Right lobe of liver (tissue), 6 donors: Measurements from ENCODE around the gene PDZD7. TPM values are rescaled to one million over a fixed set of nuclear protein-coding genes. Genes with fewer than 3 reads are reported as not detected.

Experiments used
- ATAC-seq, 4 donors: fragments of 200-7000 bp; cut with Tn5 transposase; one replicate each; pipeline ENCODE4 v1.9.1; 2020; ENCODE audit warnings: mild to moderate bottlenecking in 4 of 4, moderate library complexity in 4 of 4
- DNase-seq, 3 donors: peaks; one replicate each; pipeline ENCODE4 v3.0.0-alpha.2; 2020
- H3K27ac ChIP-seq, 3 donors: fragments of 200-600 bp; one replicate each; pipeline ENCODE4 v1.8.0; 2022
- H3K27me3 ChIP-seq, 2 donors: fragments of 200-600 bp; one replicate each; pipeline ENCODE4 v1.8.0; 2022
- H3K36me3 ChIP-seq, 4 donors: fragments of 200-600 bp; sonication (generic) in 1 of 4; one replicate each; pipeline versions ENCODE4 v1.5.1 to v1.8.0; 2017 to 2022; ENCODE audit warnings: control low read depth in 1 of 4
- H3K4me1 ChIP-seq, 4 donors: fragments of 200-600 bp; sonication (generic) in 1 of 4; one replicate each; pipeline versions ENCODE4 v1.5.1 to v1.8.0; 2017 to 2022; ENCODE audit warnings: control low read depth in 1 of 4
- H3K4me3 ChIP-seq, 3 donors: fragments of 200-600 bp; one replicate each; pipeline ENCODE4 v1.8.0; 2022
- H3K9me3 ChIP-seq, 4 donors: fragments of 200-600 bp; sonication (generic) in 1 of 4; one replicate each; pipeline versions ENCODE4 v1.5.1 to v1.8.0; 2017 to 2022; ENCODE audit warnings: control low read depth in 1 of 4
- POLR2A ChIP-seq: fragments of 450-650 bp; IDR thresholded peaks from one replicate; pipeline ENCODE4 v1.6.1; 2017; ENCODE audit warnings: antibody characterized with exemption, mild to moderate bottlenecking
- WGBS: methylation state at CpG from one replicate; pipeline ENCODE4 v1.1.6; 2018; ENCODE audit warnings: low coverage, low lambda C conversion rate; ENCODE audit not compliant: insufficient coverage; ENCODE audit errors: missing lambda C conversion rate; 5-methylcytosine and 5-hydroxymethylcytosine counted together
- intact Hi-C, 2 donors: fragments of 100-400 bp; cut with DNase I; formaldehyde crosslinking; loops; one replicate each; pipeline versions ENCODE4 v1.11.2 to v1.14.1; 2022
- total RNA-seq, 6 experiments: library from RNA; depleted of rRNA in 2 of 6; stranded (reverse); fragments of >200 nt in 2 of 6; fragmentation: NEBNext Ultra II Directional in 3 of 6; extraction: Animal tissue kit (Norgen Biotek cat#: 25700) in 3 of 6; gene quantifications; one replicate each; pipeline versions ENCODE4 v1.1.0 to v1.2.4, GENCODE V29; 2016 to 2023
- TF ChIP-seq, protein P1 (sequence below), 4 donors: fragments of 200-600 bp in 3 of 4; fragments of 450-650 bp in 1 of 4; IDR thresholded peaks; one replicate each; pipeline versions ENCODE4 v1.5.1 to v1.8.0; 2016 to 2022; ENCODE audit warnings: antibody characterized with exemption in 4 of 4, mild to moderate bottlenecking in 2 of 4
- donor health status: DM: no; HTN: yes; CAD: no.
- donor health status: DM: no; HTN: no; CAD: no.
- donor health status: DM: no; HTN: no; CAD: no.
- donor health status: DM: no; HTN: yes; CAD: no.
- donor health status: DM: no; HTN: yes; CAD: no.

Gene PDZD7
- total RNA-seq, 6 experiments from 2014 or later = 0.15 to 0.50 (median 0.20) TPM; not detected in 1

DNA sequence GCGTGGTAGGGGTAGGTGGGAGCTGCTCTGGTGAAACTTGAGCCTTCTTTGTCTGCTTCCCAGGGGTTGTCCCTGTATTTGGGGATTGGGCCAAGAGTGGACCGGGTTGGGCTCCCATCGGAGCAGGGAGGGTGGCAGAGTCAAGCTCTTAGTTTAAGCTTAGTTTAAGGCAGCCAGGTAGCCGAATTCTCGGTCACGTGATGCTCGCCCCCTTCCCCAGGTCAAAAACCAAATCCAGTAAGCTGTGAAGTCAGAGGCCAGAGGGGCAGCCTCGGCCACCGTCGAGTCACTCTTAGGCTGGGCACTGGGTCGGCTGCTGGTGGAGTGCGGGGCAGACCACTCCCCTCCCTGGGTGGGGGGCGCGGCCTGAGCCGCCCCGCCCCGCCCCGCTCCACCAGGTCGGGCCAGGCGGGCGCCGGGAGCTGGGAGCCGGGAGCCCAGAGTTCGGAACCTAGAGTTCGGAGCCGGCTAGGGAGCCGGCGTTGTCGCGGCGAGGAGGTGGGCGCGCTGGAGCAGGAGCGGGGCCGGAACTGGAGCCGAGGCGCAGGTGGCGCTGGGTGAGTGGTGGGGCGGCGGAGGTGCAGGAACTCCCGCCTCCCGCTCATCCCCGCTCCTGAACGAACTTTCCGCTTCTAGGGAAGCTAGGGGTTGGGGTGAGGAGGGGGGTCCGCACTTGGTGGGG lies 34.1 kb downstream of the PDZD7 start:
- 13% methylated on average over 8 of the region's 46 CpGs for WGBS
- DNase-seq (peak in 2 of 3 donors; percentile 61 to 72), ATAC-seq (peak; percentile 1 to 39 (median 5))
- H3K9me3 ChIP-seq = no peaks in the 10 kb centered on the region
- TF ChIP-seq POLR2A = no peak
- TF ChIP-seq, protein P1, sequence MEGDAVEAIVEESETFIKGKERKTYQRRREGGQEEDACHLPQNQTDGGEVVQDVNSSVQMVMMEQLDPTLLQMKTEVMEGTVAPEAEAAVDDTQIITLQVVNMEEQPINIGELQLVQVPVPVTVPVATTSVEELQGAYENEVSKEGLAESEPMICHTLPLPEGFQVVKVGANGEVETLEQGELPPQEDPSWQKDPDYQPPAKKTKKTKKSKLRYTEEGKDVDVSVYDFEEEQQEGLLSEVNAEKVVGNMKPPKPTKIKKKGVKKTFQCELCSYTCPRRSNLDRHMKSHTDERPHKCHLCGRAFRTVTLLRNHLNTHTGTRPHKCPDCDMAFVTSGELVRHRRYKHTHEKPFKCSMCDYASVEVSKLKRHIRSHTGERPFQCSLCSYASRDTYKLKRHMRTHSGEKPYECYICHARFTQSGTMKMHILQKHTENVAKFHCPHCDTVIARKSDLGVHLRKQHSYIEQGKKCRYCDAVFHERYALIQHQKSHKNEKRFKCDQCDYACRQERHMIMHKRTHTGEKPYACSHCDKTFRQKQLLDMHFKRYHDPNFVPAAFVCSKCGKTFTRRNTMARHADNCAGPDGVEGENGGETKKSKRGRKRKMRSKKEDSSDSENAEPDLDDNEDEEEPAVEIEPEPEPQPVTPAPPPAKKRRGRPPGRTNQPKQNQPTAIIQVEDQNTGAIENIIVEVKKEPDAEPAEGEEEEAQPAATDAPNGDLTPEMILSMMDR (IDR thresholded peaks at IDR 0.05) = no peak
- peak overlapping the region; percentile 77 to 81 (median 78) for H3K4me3 ChIP-seq
- H3K27ac ChIP-seq = peak overlapping the region; percentile 96 to 100 (median 97)
- H3K27me3 ChIP-seq = no peaks in the 10 kb centered on the region
- intact Hi-C loops = no loop called here
- H3K36me3 ChIP-seq = peaks cover 0 to 3% (median 0%) of the 10 kb centered on the region in 4 donors
- H3K4me1 ChIP-seq = peaks cover 0 to 18% (median 3%) of the 10 kb centered on the region in 4 donors

DNA sequence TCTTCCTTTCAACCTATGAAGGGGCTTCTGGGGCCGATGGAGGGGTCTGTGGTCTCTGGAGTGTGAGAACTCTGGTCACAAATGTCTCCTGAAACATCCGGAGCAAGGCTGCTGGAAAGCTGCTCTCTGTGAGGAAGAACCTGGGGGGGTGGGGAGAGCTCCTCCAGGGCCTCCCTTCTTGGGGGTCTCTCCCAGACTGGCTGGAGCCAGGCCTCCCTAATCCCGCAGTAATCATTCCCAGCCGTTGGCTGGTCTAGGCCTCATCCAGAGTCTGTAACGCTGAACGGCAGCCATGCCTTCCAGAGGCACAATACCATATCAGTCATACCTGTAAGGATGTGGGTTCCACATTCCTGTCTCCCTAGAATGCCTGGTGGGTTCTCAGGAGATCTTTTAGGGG lies 35.7 kb downstream of the PDZD7 start:
- WGBS = 76% methylated on average over 3 of the region's 6 CpGs
- TF ChIP-seq POLR2A = no peak
- TF ChIP-seq, protein P1 (IDR thresholded peaks at IDR 0.05) = no peak
- no peaks in the 10 kb centered on the region for H3K27me3 ChIP-seq
- no peak for ATAC-seq
- no peaks in the 10 kb centered on the region for H3K9me3 ChIP-seq
- peaks cover 0 to 9% (median 7%) of the 10 kb centered on the region in 4 donors for H3K36me3 ChIP-seq
- no peak overlapping the region for H3K4me3 ChIP-seq
- no peak for DNase-seq
- H3K4me1 ChIP-seq = peaks cover 0 to 18% (median 3%) of the 10 kb centered on the region in 4 donors
- H3K27ac ChIP-seq = no peak overlapping the region
- intact Hi-C loops = no loop called here

DNA sequence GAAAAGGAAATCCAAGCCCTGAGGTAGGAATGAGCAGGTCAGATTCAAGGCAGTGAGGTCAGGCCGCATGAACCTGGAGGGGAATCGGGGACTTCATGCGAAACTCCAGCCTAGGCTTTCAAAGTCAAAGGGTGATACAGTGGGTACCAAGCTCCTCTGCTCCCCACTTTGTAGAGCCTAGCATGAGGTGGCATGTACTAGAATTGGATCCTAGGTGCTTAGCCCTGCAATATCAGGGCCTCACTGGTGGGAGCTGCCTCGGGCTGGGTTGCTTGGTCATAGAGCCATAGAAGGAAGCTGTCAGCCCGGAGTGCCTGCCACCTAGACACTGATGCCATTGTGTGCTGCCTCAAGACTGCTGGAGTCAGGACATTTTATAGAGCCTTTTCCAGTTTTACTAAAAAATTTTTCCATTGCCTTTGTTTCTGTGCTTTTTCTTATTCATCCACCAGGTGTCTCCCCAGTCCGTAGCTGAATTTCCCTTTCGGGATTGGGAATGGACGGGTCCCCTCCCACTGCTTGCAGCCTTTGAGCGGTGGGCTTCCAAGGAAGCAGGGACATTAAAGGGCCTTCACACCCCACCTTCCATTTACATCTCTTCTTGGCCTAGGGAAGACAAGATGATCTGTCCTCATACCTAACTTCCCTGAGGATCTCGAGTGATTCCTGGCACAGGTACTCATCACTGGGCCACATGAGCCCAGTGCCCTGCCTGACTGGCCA lies 36.8 kb downstream of the PDZD7 start:
- ATAC-seq (no peak), DNase-seq (no peak)
- Histone ChIP-seq H3K36me3 (peaks cover 0 to 9% (median 7%) of the 10 kb centered on the region in 4 donors), H3K4me1 (peaks cover 0 to 18% (median 3%) of the 10 kb centered on the region in 4 donors), H3K9me3 (no peaks in the 10 kb centered on the region), H3K27ac (no peak overlapping the region), H3K27me3 (no peaks in the 10 kb centered on the region), H3K4me3 (no peak overlapping the region)
- TF ChIP-seq, protein P1 (IDR thresholded peaks at IDR 0.05) = peak; percentile 61 to 69 (median 63)
- TF ChIP-seq POLR2A = no peak
- WGBS = 50% methylated on average over 8 of the region's 10 CpGs
- intact Hi-C loops = no loop called here

DNA sequence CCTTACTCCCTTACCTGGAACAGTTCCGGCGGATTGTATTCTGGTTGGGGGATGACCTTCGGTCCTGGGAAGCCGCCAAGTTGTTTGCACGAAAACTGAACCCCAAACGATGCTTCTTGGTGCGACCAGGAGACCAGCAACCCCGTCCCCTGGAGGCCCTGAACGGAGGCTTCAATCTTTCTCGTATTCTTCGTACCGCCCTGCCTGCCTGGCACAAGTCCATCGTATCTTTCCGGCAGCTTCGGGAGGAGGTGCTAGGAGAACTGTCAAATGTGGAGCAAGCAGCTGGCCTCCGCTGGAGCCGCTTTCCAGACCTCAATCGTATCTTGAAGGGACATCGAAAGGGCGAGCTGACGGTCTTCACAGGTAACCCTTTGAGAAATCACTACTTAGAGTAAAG lies 41.8 kb downstream of the PDZD7 start:
- no peaks in the 10 kb centered on the region for H3K9me3 ChIP-seq
- TF ChIP-seq POLR2A = no peak
- TF ChIP-seq, protein P1 (IDR thresholded peaks at IDR 0.05) = no peak
- WGBS = 92% methylated on average over 5 of the region's 21 CpGs
- no peak overlapping the region for H3K4me3 ChIP-seq
- H3K36me3 ChIP-seq = peaks cover 0 to 13% (median 7%) of the 10 kb centered on the region in 4 donors
- DNase-seq (no peak), ATAC-seq (no peak)
- peaks cover 0 to 29% (median 9%) of the 10 kb centered on the region in 4 donors for H3K4me1 ChIP-seq
- intact Hi-C loops = no loop called here
- H3K27me3 ChIP-seq = no peaks in the 10 kb centered on the region
- no peak overlapping the region for H3K27ac ChIP-seq
